Activated CD4-positive, alpha-beta T cell treated with anti-CD3 and anti-CD28 coated beads for 36 hours (primary cell): ENCODE data around the gene CLDN6. TPM values are rescaled to one million over a fixed set of nuclear protein-coding genes. Genes with fewer than 3 reads are reported as not detected.
A peak's percentile ranks its signal among the peaks of the same experiment; 100 is the strongest.

ENCODE experiments used
- ATAC-seq: fragments of 200-7000 bp; cut with Tn5 transposase; one replicate; pipeline ENCODE4 v1.10.0; 2021; ENCODE audit warnings: mild to moderate bottlenecking, moderate library complexity
- CTCF ChIA-PET: fragments of 350-600 bp; sonication (Branson Sonifier 250); formaldehyde crosslinking; loops from one replicate; lab custom pipeline; 2021; ENCODE audit warnings: antibody characterized with exemption; lab: Charles Lee
- POLR2A ChIA-PET: fragments of 350-600 bp; sonication (Branson Sonifier 250); formaldehyde crosslinking; loops from one replicate; lab custom pipeline; 2021; ENCODE audit warnings: antibody characterized with exemption, inconsistent platforms; lab: Charles Lee
- DNase-seq: peaks from one replicate; pipeline ENCODE4 v3.0.0-alpha.2; 2020
- H3K27ac Mint-ChIP-seq: one replicate; pipeline ENCODE4 v1.8.0; 2021; ENCODE audit warnings: mixed read lengths
- H3K27me3 Mint-ChIP-seq: one replicate; pipeline ENCODE4 v1.8.0; 2021; ENCODE audit warnings: mixed read lengths
- H3K36me3 Mint-ChIP-seq: one replicate; pipeline ENCODE4 v1.8.0; 2021; ENCODE audit warnings: low read depth, mixed read lengths
- H3K4me1 Mint-ChIP-seq: one replicate; pipeline ENCODE4 v1.8.0; 2021; ENCODE audit warnings: mixed read lengths
- H3K4me3 Mint-ChIP-seq: one replicate; pipeline ENCODE4 v1.8.0; 2021; ENCODE audit warnings: mild to moderate bottlenecking, moderate library complexity, mixed read lengths
- H3K9me3 Mint-ChIP-seq: one replicate; pipeline ENCODE4 v1.8.0; 2021; ENCODE audit warnings: low read depth, mixed read lengths
- intact Hi-C, 2 experiments: fragments of 100-400 bp; cut with DNase I in 1 of 2; cut with micrococcal nuclease in 1 of 2; formaldehyde crosslinking; loops; one replicate each; pipeline versions ENCODE4 v1.14.2 to v1.15.1; 2022 to 2024; cut with DNase I, micrococcal nuclease
- total RNA-seq, 2 experiments: library from RNA; stranded (reverse); gene quantifications; one replicate each; pipeline ENCODE4 v1.2.3, GENCODE V29; 2021

Gene CLDN6
- total RNA-seq, 2 experiments from 2014 or later: not detected

DNA sequence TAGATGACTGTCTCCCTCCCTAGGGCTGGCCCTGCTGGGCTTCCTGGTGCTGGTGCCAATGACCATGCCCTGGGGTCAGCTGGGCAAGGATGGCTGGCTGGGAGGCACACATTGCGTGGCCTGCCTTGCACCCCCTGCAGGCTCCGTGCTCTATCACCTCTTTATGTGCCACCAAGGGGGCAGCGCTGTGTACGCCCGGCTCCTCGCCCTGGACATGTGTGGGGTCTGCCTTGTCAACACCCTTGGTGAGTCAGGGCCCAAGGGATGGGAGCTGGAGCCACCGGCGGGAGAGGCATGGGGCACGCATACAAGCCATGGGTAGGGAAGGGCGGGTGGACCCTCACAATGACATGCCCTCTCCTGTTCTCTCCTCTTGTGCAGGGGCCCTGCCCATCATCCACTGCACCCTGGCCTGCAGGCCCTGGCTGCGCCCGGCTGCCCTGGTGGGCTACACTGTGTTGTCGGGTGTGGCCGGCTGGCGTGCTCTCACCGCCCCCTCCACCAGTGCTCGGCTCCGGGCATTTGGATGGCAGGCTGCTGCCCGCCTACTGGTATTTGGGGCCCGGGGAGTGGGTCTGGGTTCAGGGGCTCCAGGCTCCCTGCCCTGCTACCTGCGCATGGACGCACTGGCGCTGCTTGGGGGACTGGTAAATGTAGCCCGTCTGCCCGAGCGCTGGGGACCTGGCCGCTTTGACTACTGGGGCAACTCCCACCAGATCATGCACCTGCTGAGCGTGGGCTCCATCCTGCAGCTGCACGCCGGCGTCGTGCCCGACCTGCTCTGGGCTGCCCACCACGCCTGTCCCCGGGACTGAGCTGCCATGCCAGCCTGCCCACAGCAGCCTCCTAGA lies 46.6 kb downstream of the CLDN6 start:
- CTCF ChIA-PET: interaction anchor here (0.9 kb wide), 1 partner anchor 36 kb away, joined by 3 read pairs; no protein-coding TSS in a partner anchor

DNA sequence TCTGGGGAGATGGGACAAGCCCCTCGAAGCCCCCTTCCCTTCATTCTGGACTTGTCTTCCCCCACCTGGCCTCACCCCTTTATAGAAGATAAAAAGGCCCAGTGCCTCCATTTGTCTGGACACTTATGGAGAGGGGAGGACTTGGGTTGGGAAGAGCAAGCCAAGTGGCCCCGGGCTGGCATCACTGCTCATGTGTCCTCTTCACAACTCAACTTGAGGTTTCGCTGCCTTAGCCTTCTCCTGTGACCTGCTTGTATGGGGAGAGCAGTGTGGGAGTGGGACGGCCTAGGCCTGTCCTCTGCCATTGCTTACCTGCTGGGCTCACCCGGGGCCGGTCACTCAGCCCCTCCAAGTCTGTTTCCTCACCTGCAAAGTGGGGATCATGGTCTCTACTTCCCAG lies 47.4 kb downstream of the CLDN6 start:
- ATAC-seq (no peak), DNase-seq (no peak)
- ChIA-PET CTCF (interaction anchor here (0.6 to 1.3 kb wide), 9 partner anchors 8 to 252 kb away, joined by 3 to 5 read pairs (median 3); partner anchors contain the start of genes FLYWCH1 and TNFRSF12A), POLR2A (interaction anchor here (0.6 to 1.6 kb wide), 2 partner anchors 10 to 14 kb away, joined by 3 to 5 read pairs; partner anchors contain the start of gene PKMYT1)
- Mint-ChIP-seq H3K4me3 (peak overlapping the region; percentile 72), H3K9me3 (no peaks in the 10 kb centered on the region), H3K27ac (no peak overlapping the region), H3K36me3 (peaks cover 22% of the 10 kb centered on the region), H3K4me1 (peaks cover 24% of the 10 kb centered on the region), H3K27me3 (peaks cover 16% of the 10 kb centered on the region)
- intact Hi-C loops: loop anchor here (1.0 to 5.0 kb wide), 3 partner anchors 10 to 249 kb away; partner anchors contain the start of genes HCFC1R1 (in 1 of the 2), PKMYT1 (in 1 of the 2), THOC6 (in 1 of the 2) and TNFRSF12A (in 1 of the 2)

More for the DNA sequence above, 46.6 kb downstream of the CLDN6 start:
- Mint-ChIP-seq H3K4me1 (peaks cover 21% of the 10 kb centered on the region), H3K36me3 (peaks cover 25% of the 10 kb centered on the region), H3K27ac (no peak overlapping the region), H3K4me3 (peak overlapping the region; percentile 72), H3K27me3 (peaks cover 10% of the 10 kb centered on the region), H3K9me3 (no peaks in the 10 kb centered on the region)
- POLR2A ChIA-PET: interaction anchor here (1.6 kb wide), 1 partner anchor 9 kb away, joined by 5 read pairs; the partner anchor contains the start of gene PKMYT1
- ATAC-seq (no peak), DNase-seq (no peak)
- intact Hi-C loops: loop anchor here in 1 of 2 experiments (5.0 kb wide), 1 partner anchor 51 kb away; the partner anchor contains the start of genes HCFC1R1, THOC6 and TNFRSF12A

DNA sequence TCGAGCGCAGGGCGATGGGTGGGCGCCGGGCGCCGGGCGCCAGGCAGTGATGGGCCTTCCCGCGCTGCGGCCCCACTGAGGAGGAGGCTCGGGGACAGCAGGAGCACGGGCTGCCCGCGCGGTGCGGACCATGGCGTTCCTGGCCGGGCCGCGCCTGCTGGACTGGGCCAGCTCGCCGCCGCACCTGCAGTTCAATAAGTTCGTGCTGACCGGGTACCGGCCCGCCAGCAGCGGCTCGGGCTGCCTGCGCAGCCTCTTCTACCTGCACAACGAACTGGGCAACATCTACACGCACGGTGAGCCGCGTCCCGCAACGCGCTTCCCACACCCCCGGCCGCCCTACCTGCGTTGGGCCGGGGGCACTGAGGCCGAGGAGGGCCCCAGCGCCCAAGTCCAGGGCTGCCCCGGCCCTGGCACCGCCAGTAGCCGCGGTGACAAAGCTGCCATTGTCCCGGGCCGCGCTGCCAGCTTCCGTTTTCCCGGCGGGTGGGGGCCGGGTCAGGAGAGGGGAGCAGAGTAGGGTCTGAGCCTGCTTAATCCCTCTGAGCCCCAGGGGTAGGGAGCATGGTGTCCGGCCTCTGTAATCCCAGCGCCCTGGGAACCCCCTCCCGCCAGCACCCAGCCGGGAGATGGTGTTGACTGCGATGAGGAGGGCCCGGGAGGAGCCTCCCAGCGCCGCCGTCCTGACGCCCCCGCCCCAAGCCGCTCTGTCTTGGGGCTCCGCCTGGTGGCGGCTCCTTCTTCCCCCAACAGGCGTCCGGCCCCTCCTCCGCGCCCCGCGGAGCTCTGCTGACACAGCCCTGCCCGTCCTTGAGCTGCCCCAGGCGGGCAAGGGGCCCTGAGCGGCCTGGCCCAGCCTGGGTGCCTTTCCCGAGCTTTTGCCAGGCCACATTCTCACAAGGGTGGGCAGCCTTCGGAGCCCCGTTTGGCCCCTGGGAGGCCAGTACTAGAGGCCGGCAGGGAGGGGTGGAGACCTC lies 48.1 kb downstream of the CLDN6 start:
- H3K27ac Mint-ChIP-seq: peak overlapping the region; percentile 25
- intact Hi-C loops: loop anchor here (1.0 to 5.0 kb wide), 12 partner anchors 10 to 298 kb away; partner anchors contain the start of genes PKMYT1 (in 2 of the 2), THOC6 (in 2 of the 2), TNFRSF12A (in 2 of the 2) and FLYWCH1 (in 1 of the 2)
- ATAC-seq (peak; percentile 78), DNase-seq (peak; percentile 95)
- peaks cover 28% of the 10 kb centered on the region for H3K4me1 Mint-ChIP-seq
- ChIA-PET POLR2A (interaction anchor here (0.6 to 0.9 kb wide), 2 partner anchors 8 to 14 kb away, joined by 3 read pairs; no protein-coding TSS in a partner anchor), CTCF (interaction anchor here (0.6 to 1.3 kb wide), 11 partner anchors 8 to 251 kb away, joined by 3 to 5 read pairs (median 4); partner anchors contain the start of genes FLYWCH1, PKMYT1 and TNFRSF12A)
- H3K9me3 Mint-ChIP-seq: no peaks in the 10 kb centered on the region
- peaks cover 21% of the 10 kb centered on the region for H3K36me3 Mint-ChIP-seq
- H3K27me3 Mint-ChIP-seq: peaks cover 19% of the 10 kb centered on the region
- peak overlapping the region; percentile 72 for H3K4me3 Mint-ChIP-seq

DNA sequence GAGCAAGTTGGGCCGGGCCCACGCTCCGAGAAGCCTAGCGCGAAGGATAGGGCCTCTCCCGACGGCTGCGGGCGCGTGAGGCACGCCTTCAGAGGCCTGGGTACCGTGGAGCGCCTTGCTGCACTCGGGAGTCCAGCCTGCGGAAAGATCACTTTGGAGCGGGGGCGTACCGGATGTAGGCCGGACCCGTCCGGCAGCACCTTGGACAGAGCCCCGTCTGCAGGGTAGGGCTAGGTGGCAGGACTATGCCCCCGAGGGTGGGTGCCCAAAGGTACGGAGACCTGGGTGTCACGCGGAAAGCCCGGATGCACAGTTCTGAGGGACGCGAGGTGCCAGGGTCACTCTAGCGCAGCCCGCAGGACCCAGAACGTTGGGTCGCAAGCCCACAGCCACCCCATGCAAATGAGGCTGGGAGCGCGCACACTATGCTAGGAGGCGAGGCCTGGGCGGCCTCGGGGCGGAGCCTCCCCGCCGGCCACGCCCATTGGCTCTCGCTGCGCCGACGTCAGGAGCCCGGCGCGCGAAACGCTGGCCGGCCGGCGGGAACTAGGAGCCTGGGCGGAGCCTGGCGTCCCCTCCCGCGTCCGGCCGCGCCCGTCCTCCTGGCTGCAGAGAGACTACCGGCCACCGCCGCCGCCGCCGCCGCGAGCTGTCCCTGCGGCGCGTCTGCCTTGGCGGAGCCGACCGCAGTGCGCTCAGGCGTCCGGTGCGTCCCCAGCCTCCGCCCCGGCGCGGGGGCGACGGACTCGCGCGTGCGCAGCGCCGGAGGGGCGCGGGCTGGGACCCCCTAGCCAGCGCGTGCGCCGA lies 49.0 kb downstream of the CLDN6 start, which contains the start of gene PAQR4:
PAQR4 (plus strand) TSS at position 611 of the 807 bp plus-strand sequence. CDS start 327 bp downstream, outside the sequence.
- H3K27ac Mint-ChIP-seq: peak within 1 kb of the TSS; percentile 25

DNA sequence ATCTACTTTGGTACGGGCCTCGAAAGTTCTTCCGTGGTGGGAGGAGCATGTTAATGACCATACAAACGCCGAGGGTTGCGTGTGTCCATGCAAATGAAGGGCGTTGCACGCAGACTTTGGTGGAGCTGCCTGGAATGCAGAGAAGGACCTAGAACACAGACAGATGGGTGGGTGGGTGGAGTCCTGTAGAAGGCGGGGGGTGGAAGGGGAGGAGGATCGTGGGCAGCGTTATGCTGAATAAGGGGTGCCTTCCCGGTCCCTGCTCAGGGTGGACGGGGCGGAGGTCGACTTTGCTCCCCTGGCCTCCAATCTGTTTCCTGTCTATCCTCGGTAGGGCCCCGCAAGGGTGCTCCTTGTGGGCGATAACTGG lies 49.6 kb downstream of the CLDN6 start:
- intact Hi-C loops: loop anchor here in 1 of 2 experiments (2.0 to 5.0 kb wide), 3 partner anchors 52 to 296 kb away; partner anchors contain the start of gene TNFRSF12A
- no peak for DNase-seq
- no peak for ATAC-seq
- Mint-ChIP-seq H3K4me3 (peak overlapping the region; percentile 64), H3K27me3 (peaks cover 23% of the 10 kb centered on the region), H3K36me3 (peaks cover 16% of the 10 kb centered on the region), H3K4me1 (peaks cover 34% of the 10 kb centered on the region), H3K9me3 (no peaks in the 10 kb centered on the region), H3K27ac (no peak overlapping the region)
- ChIA-PET CTCF (no interaction called here), POLR2A (no interaction called here)

More for the DNA sequence above, 49.0 kb downstream of the CLDN6 start, which contains the start of gene PAQR4:
- Mint-ChIP-seq H3K27me3 (peaks cover 21% of the 10 kb centered on the region), H3K4me1 (peaks cover 31% of the 10 kb centered on the region), H3K4me3 (peak within 1 kb of the TSS; percentile 72), H3K9me3 (no peaks in the 10 kb centered on the region), H3K36me3 (peaks cover 16% of the 10 kb centered on the region)
- ChIA-PET POLR2A (interaction anchor here (0.9 kb wide), 1 partner anchor 9 kb away, joined by 3 read pairs; no protein-coding TSS in a partner anchor), CTCF (interaction anchor here (0.7 to 1.3 kb wide), 3 partner anchors 12 to 92 kb away, joined by 3 to 4 read pairs (median 4); partner anchors contain the start of gene PKMYT1)
- peak; percentile 75 for ATAC-seq
- peak; percentile 90 for DNase-seq
- intact Hi-C loops: loop anchor here (1.0 to 5.0 kb wide), 10 partner anchors 11 to 297 kb away; partner anchors contain the start of genes FLYWCH1 (in 1 of the 2), FLYWCH2 (in 1 of the 2), PKMYT1 (in 1 of the 2) and THOC6 (in 1 of the 2)

DNA sequence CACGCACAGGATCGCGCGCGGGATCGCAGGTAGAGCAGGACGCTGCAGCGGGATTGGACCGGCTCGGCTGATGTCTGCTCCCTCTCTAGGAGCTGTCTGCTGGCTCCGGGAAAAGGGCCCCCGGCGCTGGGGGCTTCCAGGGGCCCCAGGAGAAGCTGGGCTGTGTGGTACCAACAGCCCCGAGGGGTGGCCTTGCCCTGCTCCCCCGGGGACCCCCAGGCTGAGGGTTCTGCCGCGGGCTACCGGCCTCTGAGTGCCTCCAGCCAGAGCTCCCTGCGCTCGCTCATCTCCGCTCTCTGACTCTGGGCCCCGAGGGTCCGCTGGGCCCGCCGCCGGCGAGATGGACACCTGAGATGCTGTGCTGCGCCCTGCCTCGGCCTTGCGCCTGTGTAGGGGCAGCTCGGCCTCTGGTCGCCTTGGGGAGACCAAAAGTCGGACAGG lies 50.2 kb downstream of the CLDN6 start:
- Mint-ChIP-seq H3K27ac (no peak overlapping the region), H3K4me1 (peaks cover 37% of the 10 kb centered on the region), H3K9me3 (no peaks in the 10 kb centered on the region), H3K36me3 (peaks cover 13% of the 10 kb centered on the region), H3K4me3 (peak overlapping the region; percentile 64), H3K27me3 (peaks cover 25% of the 10 kb centered on the region)
- POLR2A ChIA-PET: no interaction called here
- DNase-seq (no peak), ATAC-seq (no peak)
- CTCF ChIA-PET: interaction anchor here (0.8 kb wide), 1 partner anchor 10 kb away, joined by 3 read pairs; no protein-coding TSS in a partner anchor
- intact Hi-C loops: loop anchor here in 1 of 2 experiments (2.0 to 5.0 kb wide), 3 partner anchors 53 to 295 kb away; partner anchors contain the start of gene TNFRSF12A

DNA sequence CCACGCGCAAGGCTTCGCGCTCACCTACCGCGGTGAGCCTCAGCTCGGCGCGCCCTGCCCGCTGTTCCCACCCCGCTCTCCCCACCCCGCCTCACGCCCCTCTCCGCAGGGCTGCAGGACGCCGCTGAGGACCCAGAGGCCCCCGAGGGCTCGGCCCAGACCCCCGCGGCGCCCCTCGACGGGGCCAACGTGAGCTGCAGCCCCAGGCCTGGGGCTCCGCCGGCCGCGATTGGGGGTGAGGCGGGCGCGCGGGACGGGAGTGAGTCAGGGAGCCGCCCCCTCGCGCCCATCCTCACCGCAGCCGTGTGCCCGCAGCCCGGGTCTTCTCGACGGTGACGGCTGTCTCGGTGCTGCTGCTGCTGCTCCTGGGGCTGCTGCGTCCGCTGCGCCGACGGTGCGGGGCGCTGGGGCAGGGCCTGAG lies 50.8 kb downstream of the CLDN6 start:
- intact Hi-C loops: loop anchor here in 1 of 2 experiments (5.0 kb wide), 1 partner anchor 295 kb away; no protein-coding TSS in a partner anchor
- Mint-ChIP-seq H3K4me1 (peaks cover 37% of the 10 kb centered on the region), H3K27me3 (peaks cover 25% of the 10 kb centered on the region), H3K4me3 (no peak overlapping the region), H3K27ac (no peak overlapping the region), H3K9me3 (no peaks in the 10 kb centered on the region), H3K36me3 (peaks cover 10% of the 10 kb centered on the region)
- no peak for ATAC-seq
- peak; percentile 40 for DNase-seq
- POLR2A ChIA-PET: interaction anchor here (0.9 kb wide), 1 partner anchor 162 kb away, joined by 3 read pairs; no protein-coding TSS in a partner anchor
- CTCF ChIA-PET: interaction anchor here (0.8 to 1.2 kb wide), 2 partner anchors 11 to 55 kb away, joined by 3 to 4 read pairs; partner anchors contain the start of gene FLYWCH1

DNA sequence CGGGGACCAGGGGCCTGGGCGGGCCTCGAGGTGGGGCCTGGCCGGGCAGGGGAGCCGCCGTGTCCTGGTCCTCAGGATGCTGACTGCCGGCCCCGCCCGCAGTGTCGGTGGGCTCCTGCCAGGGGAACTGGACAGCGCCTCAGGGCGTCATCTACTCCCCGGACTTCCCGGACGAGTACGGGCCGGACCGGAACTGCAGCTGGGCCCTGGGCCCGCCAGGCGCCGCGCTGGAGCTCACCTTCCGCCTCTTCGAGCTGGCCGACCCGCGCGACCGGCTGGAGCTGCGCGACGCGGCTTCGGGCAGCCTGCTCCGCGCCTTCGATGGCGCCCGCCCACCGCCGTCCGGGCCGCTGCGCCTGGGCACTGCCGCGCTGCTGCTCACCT lies 51.2 kb downstream of the CLDN6 start:
- H3K4me3 Mint-ChIP-seq: no peak overlapping the region
- H3K4me1 Mint-ChIP-seq: peaks cover 40% of the 10 kb centered on the region
- peaks cover 27% of the 10 kb centered on the region for H3K27me3 Mint-ChIP-seq
- intact Hi-C loops: loop anchor here in 1 of 2 experiments (5.0 kb wide), 1 partner anchor 294 kb away; no protein-coding TSS in a partner anchor
- ChIA-PET CTCF (interaction anchor here (0.8 to 1.2 kb wide), 2 partner anchors 11 to 55 kb away, joined by 3 to 4 read pairs; partner anchors contain the start of gene FLYWCH1), POLR2A (interaction anchor here (0.9 kb wide), 1 partner anchor 162 kb away, joined by 3 read pairs; no protein-coding TSS in a partner anchor)
- no peak overlapping the region for H3K27ac Mint-ChIP-seq
- no peaks in the 10 kb centered on the region for H3K9me3 Mint-ChIP-seq
- ATAC-seq (no peak), DNase-seq (peak; percentile 37)
- H3K36me3 Mint-ChIP-seq: peaks cover 6% of the 10 kb centered on the region
